CD4-positive, alpha-beta memory T cell (primary cell): ENCODE results near the gene OR7C2. TPM values are rescaled to one million over a fixed set of nuclear protein-coding genes. Genes with fewer than 3 reads are reported as not detected.
"Not testable (repeated sequence)": the region's sequence is repeated elsewhere in the genome, so short reads cannot be mapped to it uniquely, and the experiment has no call there.

ENCODE experiments used
- CTCF ChIA-PET: fragments of 350-600 bp; sonication (Branson Sonifier 250); formaldehyde crosslinking; loops from one replicate; lab custom pipeline; 2021; ENCODE audit warnings: inconsistent platforms; ENCODE audit not compliant: partially characterized antibody; lab: Charles Lee
- POLR2A ChIA-PET: fragments of 350-600 bp; sonication (Branson Sonifier 250); formaldehyde crosslinking; loops from one replicate; lab custom pipeline; 2021; ENCODE audit not compliant: partially characterized antibody; lab: Charles Lee
- DNase-seq, 5 donors: peaks; one replicate each; pipeline versions ENCODE4 v3.0.0 to v3.0.0-alpha.2; 2020 to 2022; ENCODE audit warnings: mixed read lengths in 1 of 5
- H3K27ac ChIP-seq: one replicate; pipeline ENCODE4 v1.7.0; 2013; ENCODE audit warnings: low read depth, low read length
- H3K27me3 ChIP-seq: 2 replicates; pipeline ENCODE4 v1.7.0; 2013; ENCODE audit warnings: mild to moderate bottlenecking, low read length, moderate library complexity; ENCODE audit not compliant: insufficient read depth
- H3K36me3 ChIP-seq: 2 replicates; pipeline ENCODE4 v1.7.0; 2013; ENCODE audit warnings: mild to moderate bottlenecking, low read length, moderate library complexity; ENCODE audit not compliant: insufficient read depth
- H3K4me1 ChIP-seq: 2 replicates; pipeline ENCODE4 v1.7.0; 2013; ENCODE audit warnings: mild to moderate bottlenecking, low read length, moderate library complexity; ENCODE audit not compliant: insufficient read depth
- H3K4me3 ChIP-seq, 2 donors: one replicate each; pipeline ENCODE4 v1.7.0; 2013; ENCODE audit warnings: low read length in 2 of 2, mild to moderate bottlenecking in 1 of 2
- H3K9me3 ChIP-seq, 2 donors: one replicate each; pipeline ENCODE4 v1.7.0; 2013; ENCODE audit warnings: low read length in 2 of 2, control low read depth in 1 of 2; ENCODE audit not compliant: control insufficient read depth in 1 of 2
- H3K27ac Mint-ChIP-seq, 7 donors: one replicate each; pipeline ENCODE4 v1.8.0; 2020 to 2021; ENCODE audit warnings: mixed read lengths in 7 of 7, mild to moderate bottlenecking in 6 of 7, inconsistent platforms in 3 of 7, moderate library complexity in 3 of 7
- H3K27me3 Mint-ChIP-seq, 2 donors: one replicate each; pipeline ENCODE4 v1.8.0; 2020 to 2021; ENCODE audit warnings: mixed read lengths in 2 of 2
- H3K36me3 Mint-ChIP-seq, 2 donors: one replicate each; pipeline ENCODE4 v1.8.0; 2020 to 2021; ENCODE audit warnings: mixed read lengths in 2 of 2, inconsistent platforms in 1 of 2, mild to moderate bottlenecking in 1 of 2
- H3K4me1 Mint-ChIP-seq, 4 donors: one replicate each; pipeline ENCODE4 v1.8.0; 2020 to 2021; ENCODE audit warnings: mixed read lengths in 4 of 4, mild to moderate bottlenecking in 1 of 4
- H3K4me3 Mint-ChIP-seq, 8 donors: one replicate each; pipeline ENCODE4 v1.8.0; 2020 to 2021; ENCODE audit warnings: mixed read lengths in 8 of 8, mild to moderate bottlenecking in 7 of 8, moderate library complexity in 6 of 8, inconsistent platforms in 3 of 8
- H3K9me3 Mint-ChIP-seq, 8 donors: one replicate each; pipeline ENCODE4 v1.8.0; 2020 to 2021; ENCODE audit warnings: mixed read lengths in 8 of 8, mild to moderate bottlenecking in 5 of 8, inconsistent platforms in 3 of 8, moderate library complexity in 1 of 8
- intact Hi-C: fragments of 100-400 bp; cut with micrococcal nuclease; formaldehyde crosslinking; loops from one replicate; pipeline ENCODE4 v1.15.1; 2023
- polyA plus RNA-seq, 2 donors: library from polyadenylated mRNA; unstranded; fragments of 300-500 nt; fragmentation: Illumina TruSeq; gene quantifications; one replicate each; pipeline ENCODE4 v1.2.3, GENCODE V29; 2021
- total RNA-seq, 2 experiments: library from RNA; stranded (reverse); gene quantifications; one replicate each; pipeline ENCODE4 v1.2.3, GENCODE V29; 2021

Gene OR7C2
- total and polyA plus RNA-seq, 4 experiments from 2014 or later = not detected

DNA sequence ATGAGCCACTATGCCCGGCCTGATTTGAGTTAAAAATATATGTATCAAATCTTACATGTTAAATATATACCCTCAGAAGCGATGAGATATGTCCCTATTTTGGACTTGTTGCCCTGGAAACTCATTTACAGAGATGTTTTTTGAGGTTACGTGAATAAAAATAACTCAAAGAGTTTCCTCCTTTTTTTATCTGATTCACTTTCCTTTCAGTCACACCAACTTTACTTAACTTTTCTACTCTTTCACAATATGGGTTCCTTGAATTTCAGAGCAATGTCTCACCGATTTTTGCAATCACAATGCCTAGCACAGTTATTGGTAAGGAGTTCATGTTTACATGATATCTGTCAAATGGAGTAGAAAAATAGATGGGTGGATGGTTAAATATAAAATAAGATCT is 2.3 kb downstream of the OR7C2 start:
- H3K4me3 ChIP-seq = no peak overlapping the region
- H3K4me1 ChIP-seq = no peaks in the 10 kb centered on the region
- intact Hi-C loops = no loop called here
- Mint-ChIP-seq H3K9me3 (peaks cover 0 to 2% (median 0%) of the 10 kb centered on the region in 8 donors), H3K27ac (no peak overlapping the region), H3K27me3 (peaks cover 5 to 9% of the 10 kb centered on the region in 2 donors), H3K4me1 (peaks cover 0 to 5% (median 4%) of the 10 kb centered on the region in 4 donors), H3K36me3 (no peaks in the 10 kb centered on the region), H3K4me3 (no peak overlapping the region)
- H3K9me3 ChIP-seq = no peaks in the 10 kb centered on the region
- POLR2A ChIA-PET = no interaction called here
- no peaks in the 10 kb centered on the region for H3K27me3 ChIP-seq
- no peak for DNase-seq
- no peaks in the 10 kb centered on the region for H3K36me3 ChIP-seq
- no peak overlapping the region for H3K27ac ChIP-seq
- CTCF ChIA-PET = no interaction called here

DNA sequence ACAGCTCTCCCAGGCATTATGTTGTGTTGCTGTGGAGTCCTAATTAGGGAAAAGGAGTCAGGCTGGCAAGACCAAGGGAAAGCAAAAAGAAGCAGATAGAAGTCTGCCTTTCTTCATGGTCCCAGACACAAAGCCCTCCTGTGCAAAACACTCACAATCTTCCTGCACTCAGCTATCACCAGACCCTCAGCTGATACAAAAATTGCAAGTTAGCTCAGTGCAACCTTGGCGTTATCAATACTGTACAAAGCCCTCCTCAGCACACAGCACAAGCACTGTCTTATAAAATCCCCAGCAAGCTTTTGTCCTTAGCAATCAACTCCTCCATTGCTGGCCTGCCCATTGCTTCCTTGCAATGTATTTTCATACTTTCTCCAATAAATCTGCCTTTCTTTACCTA is 3.2 kb downstream of the OR7C2 start:
- Mint-ChIP-seq H3K4me3 (no peak overlapping the region), H3K27me3 (peaks cover 5 to 9% of the 10 kb centered on the region in 2 donors), H3K36me3 (no peaks in the 10 kb centered on the region), H3K4me1 (peaks cover 0 to 5% (median 4%) of the 10 kb centered on the region in 4 donors), H3K9me3 (peaks cover 0 to 2% (median 0%) of the 10 kb centered on the region in 8 donors), H3K27ac (no peak overlapping the region)
- Histone ChIP-seq H3K9me3 (no peaks in the 10 kb centered on the region), H3K4me3 (no peak overlapping the region), H3K36me3 (no peaks in the 10 kb centered on the region), H3K4me1 (no peaks in the 10 kb centered on the region), H3K27ac (no peak overlapping the region), H3K27me3 (no peaks in the 10 kb centered on the region)
- intact Hi-C loops = no loop called here
- CTCF ChIA-PET = no interaction called here
- POLR2A ChIA-PET = no interaction called here
- DNase-seq = no peak

DNA sequence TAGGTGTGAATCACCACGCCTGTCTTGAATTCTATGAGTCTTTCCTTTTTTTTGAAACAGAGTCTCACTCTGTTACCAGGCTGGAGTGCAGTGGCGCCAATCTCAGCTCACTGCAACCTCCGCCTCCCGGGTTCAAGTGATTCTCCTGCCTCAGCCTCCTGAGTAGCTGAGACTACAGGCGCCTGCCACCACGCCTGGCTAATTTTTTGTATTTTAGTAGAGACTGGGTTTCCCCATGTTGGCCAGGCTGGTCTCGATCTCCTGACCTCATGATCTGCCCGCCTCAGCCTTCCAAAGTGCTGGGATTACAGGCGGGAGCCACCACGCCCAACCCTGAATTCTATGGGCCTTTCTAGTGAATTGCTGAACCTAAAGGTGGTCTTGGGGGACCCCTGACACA is 8.1 kb downstream of the OR7C2 start:
- POLR2A ChIA-PET, CTCF ChIA-PET, H3K27ac ChIP-seq, H3K4me1 Mint-ChIP-seq, H3K27me3 Mint-ChIP-seq, H3K27me3 ChIP-seq, H3K4me3 Mint-ChIP-seq, H3K9me3 Mint-ChIP-seq, H3K4me1 ChIP-seq, H3K36me3 ChIP-seq, H3K4me3 ChIP-seq, H3K9me3 ChIP-seq, DNase-seq, H3K27ac Mint-ChIP-seq, H3K36me3 Mint-ChIP-seq, intact Hi-C loops: not testable (repeated sequence)

DNA sequence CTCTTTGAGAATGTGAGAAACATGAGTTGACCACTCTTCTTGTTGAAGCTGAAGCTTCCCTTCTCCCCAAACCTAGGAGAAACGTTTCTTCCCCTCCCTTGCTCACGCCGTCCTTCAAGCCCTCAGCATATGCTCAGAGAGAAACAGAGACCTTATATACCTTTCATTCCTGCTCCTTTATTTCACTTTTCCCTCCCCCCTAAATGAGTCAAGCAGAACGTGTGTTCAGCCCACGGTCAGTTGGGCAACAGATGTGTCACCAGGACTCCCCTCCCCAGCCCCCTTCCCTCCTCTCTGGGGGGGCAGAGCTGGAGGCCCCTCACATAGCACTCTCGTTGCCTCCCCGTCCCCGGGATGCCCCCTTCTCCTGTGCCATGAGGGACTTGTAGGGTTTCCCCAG is 8.6 kb downstream of the OR7C2 start:
- H3K36me3 Mint-ChIP-seq = no peaks in the 10 kb centered on the region
- no peaks in the 10 kb centered on the region for H3K27me3 ChIP-seq
- no peak overlapping the region for H3K4me3 Mint-ChIP-seq
- POLR2A ChIA-PET = no interaction called here
- intact Hi-C loops = no loop called here
- H3K4me3 ChIP-seq = no peak overlapping the region
- peaks cover 0 to 2% (median 0%) of the 10 kb centered on the region in 8 donors for H3K9me3 Mint-ChIP-seq
- DNase-seq = no peak
- H3K27me3 Mint-ChIP-seq = peaks cover 7 to 9% of the 10 kb centered on the region in 2 donors
- no peak overlapping the region for H3K27ac Mint-ChIP-seq
- CTCF ChIA-PET = no interaction called here
- no peaks in the 10 kb centered on the region for H3K36me3 ChIP-seq
- no peak overlapping the region for H3K27ac ChIP-seq
- H3K4me1 Mint-ChIP-seq = no peaks in the 10 kb centered on the region
- H3K9me3 ChIP-seq = no peaks in the 10 kb centered on the region
- H3K4me1 ChIP-seq = no peaks in the 10 kb centered on the region

DNA sequence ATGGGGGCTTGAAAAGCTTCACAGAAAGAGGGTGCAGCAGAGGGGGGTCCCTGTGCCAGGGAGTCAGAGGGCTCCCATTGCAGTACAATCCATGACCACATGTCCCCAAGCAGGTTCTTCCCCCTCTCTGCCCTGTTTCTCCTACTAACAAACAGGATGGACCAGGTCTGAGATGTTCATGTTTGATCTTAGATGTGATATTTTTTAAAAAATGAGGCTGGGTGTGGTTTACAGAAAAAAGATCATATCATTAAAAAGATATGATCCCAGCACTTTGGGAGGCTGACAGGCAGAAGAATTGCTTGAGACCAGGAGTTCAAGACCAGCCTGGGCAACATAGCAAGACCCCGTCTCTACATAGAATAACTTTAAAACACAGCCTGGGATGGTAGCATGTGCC is 9.1 kb downstream of the OR7C2 start:
- H3K36me3 ChIP-seq = no peaks in the 10 kb centered on the region
- ChIA-PET CTCF (no interaction called here), POLR2A (no interaction called here)
- H3K36me3 Mint-ChIP-seq = no peaks in the 10 kb centered on the region
- no peak overlapping the region for H3K4me3 ChIP-seq
- H3K27ac Mint-ChIP-seq = no peak overlapping the region
- H3K27ac ChIP-seq = no peak overlapping the region
- no peaks in the 10 kb centered on the region for H3K4me1 Mint-ChIP-seq
- H3K9me3 ChIP-seq = no peaks in the 10 kb centered on the region
- peaks cover 7 to 9% of the 10 kb centered on the region in 2 donors for H3K27me3 Mint-ChIP-seq
- intact Hi-C loops = no loop called here
- no peaks in the 10 kb centered on the region for H3K4me1 ChIP-seq
- no peak for DNase-seq
- H3K27me3 ChIP-seq = no peaks in the 10 kb centered on the region
- H3K9me3 Mint-ChIP-seq = peaks cover 0 to 5% (median 0%) of the 10 kb centered on the region in 8 donors
- H3K4me3 Mint-ChIP-seq = no peak overlapping the region

DNA sequence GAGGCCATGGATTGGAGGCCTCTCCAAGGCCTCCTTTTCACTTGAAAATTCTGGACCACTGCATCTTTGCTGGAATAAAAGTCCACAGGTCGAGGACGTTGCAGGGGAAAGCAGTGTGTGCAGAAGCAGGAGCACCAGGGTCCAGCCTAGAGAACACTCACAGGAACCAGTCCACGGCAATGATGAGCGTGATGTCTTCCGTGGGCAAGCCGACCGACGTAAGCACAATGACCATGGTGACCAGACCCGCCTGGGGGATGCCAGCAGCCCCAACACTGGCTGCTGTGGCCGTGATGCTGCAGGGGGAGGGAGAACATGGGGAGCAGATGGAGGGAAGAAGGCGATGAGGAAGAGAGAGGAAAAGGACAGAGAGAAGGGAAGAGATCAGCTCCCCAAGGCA is 11.5 kb downstream of the OR7C2 start:
- no peaks in the 10 kb centered on the region for H3K36me3 ChIP-seq
- no peak overlapping the region for H3K4me3 Mint-ChIP-seq
- no peaks in the 10 kb centered on the region for H3K4me1 Mint-ChIP-seq
- peaks cover 0 to 19% (median 11%) of the 10 kb centered on the region in 8 donors for H3K9me3 Mint-ChIP-seq
- intact Hi-C loops = no loop called here
- no peaks in the 10 kb centered on the region for H3K9me3 ChIP-seq
- H3K27ac Mint-ChIP-seq = no peak overlapping the region
- H3K4me3 ChIP-seq = no peak overlapping the region
- H3K27me3 ChIP-seq = no peaks in the 10 kb centered on the region
- H3K27ac ChIP-seq = no peak overlapping the region
- no peaks in the 10 kb centered on the region for H3K4me1 ChIP-seq
- ChIA-PET POLR2A (no interaction called here), CTCF (no interaction called here)
- H3K36me3 Mint-ChIP-seq = peaks cover 0 to 5% of the 10 kb centered on the region in 2 donors
- peaks cover 12 to 16% of the 10 kb centered on the region in 2 donors for H3K27me3 Mint-ChIP-seq
- no peak for DNase-seq

DNA sequence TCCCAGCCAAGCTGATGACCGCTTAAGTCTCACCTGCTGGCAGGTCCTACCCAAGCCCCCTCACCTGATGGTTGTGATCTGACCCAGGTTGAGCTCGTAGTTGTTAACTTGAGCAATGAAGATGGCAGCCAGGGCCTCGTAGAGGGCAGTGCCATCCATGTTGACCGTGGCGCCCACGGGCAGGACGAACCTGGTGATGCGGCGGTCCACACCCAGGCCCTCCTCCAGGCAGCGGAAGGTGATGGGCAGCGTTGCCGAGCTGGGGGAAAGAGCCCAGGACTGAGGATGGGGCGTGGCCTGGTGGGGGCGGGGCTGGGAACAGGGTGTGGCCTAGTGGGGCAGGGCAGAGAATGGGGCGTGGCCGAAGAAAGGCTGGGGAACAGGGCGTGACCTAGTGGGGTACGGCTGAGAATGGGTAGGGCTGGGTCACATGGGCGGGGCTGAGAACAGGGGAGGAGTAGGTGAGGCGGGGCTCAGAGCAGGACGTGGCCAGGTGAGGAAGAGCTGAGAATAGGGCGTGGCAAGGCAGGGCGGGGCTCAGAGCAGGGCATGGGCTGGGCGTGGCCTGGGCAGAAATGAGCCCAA is 12.9 kb downstream of the OR7C2 start:
- Histone ChIP-seq H3K27ac (no peak overlapping the region), H3K4me3 (no peak overlapping the region), H3K4me1 (no peaks in the 10 kb centered on the region), H3K9me3 (peaks cover 0 to under 1% of the 10 kb centered on the region in 2 donors), H3K27me3 (no peaks in the 10 kb centered on the region), H3K36me3 (no peaks in the 10 kb centered on the region)
- Mint-ChIP-seq H3K27ac (peak overlapping the region in 1 of 7 donors; percentile 6), H3K27me3 (peaks cover 12 to 16% of the 10 kb centered on the region in 2 donors), H3K36me3 (peaks cover 0 to 5% of the 10 kb centered on the region in 2 donors), H3K4me1 (no peaks in the 10 kb centered on the region), H3K9me3 (peaks cover 0 to 21% (median 11%) of the 10 kb centered on the region in 8 donors), H3K4me3 (no peak overlapping the region)
- CTCF ChIA-PET = no interaction called here
- POLR2A ChIA-PET = no interaction called here
- no peak for DNase-seq
- intact Hi-C loops = no loop called here
